ENCODE data around the gene FRMD5. TPM values are rescaled to one million over a fixed set of nuclear protein-coding genes. Genes with fewer than 3 reads are reported as not detected.
"Not testable (repeated sequence)": the region's sequence is repeated elsewhere in the genome, so short reads cannot be mapped to it uniquely, and the experiment has no call there.

Gene FRMD5
- total RNA-seq, 1 experiment from 2014 or later, result 3.9 TPM

GRCh38 chr15:43829951-43830540, 365.0 kb downstream of the FRMD5 start:
- H3K79me1 ChIP-seq (ENCODE audit: insufficient read depth, low read depth, low read length, poor library complexity, severe bottlenecking); H4K8ac ChIP-seq (replicated peaks; ENCODE audit: insufficient read length, low read depth, low read length); H3K23ac ChIP-seq (ENCODE audit: insufficient read length, low read depth, low read length); H3K9me3 ChIP-seq (ENCODE audit: control insufficient read depth, low read depth, low read length); H3K4me3 Mint-ChIP-seq; H3K27ac Mint-ChIP-seq; H3K27me3 ChIP-seq (ENCODE audit: insufficient read depth, low read length); H3K9ac ChIP-seq (ENCODE audit: extremely low read depth, insufficient read length, low read length); H4K5ac ChIP-seq (ENCODE audit: insufficient read length, low read depth, low read length); H3K27ac ChIP-seq (ENCODE audit: insufficient read length, low read depth, low read length); H3K27me3 Mint-ChIP-seq (ENCODE audit: low read depth); H3T11ph ChIP-seq (ENCODE audit: low read length); H3K23me2 ChIP-seq (ENCODE audit: insufficient read length, low read depth, low read length, poor library complexity, severe bottlenecking); H3K56ac ChIP-seq (ENCODE audit: insufficient read length, low read depth, low read length); H4K20me1 ChIP-seq (ENCODE audit: control insufficient read depth, insufficient read depth, insufficient read length); H3K14ac ChIP-seq (ENCODE audit: insufficient read depth, low read length); DNase-seq; H2AK5ac ChIP-seq (ENCODE audit: insufficient read length, low read length); H2BK120ac ChIP-seq (ENCODE audit: low read depth, low read length, poor library complexity, severe bottlenecking); H4K91ac ChIP-seq (ENCODE audit: insufficient read length, low read depth, low read length); H2BK5ac ChIP-seq (ENCODE audit: insufficient read length, low read length); H3K4me1 ChIP-seq (ENCODE audit: insufficient read depth, low read length); H3K4me2 ChIP-seq (ENCODE audit: insufficient read depth, insufficient read length, low read length); H2BK15ac ChIP-seq (ENCODE audit: low read depth, low read length); H3K18ac ChIP-seq (ENCODE audit: insufficient read length, low read depth, low read length); H2BK12ac ChIP-seq (ENCODE audit: insufficient read length, low read depth, low read length); H3K79me2 ChIP-seq (ENCODE audit: insufficient read depth, low read length); H2BK20ac ChIP-seq (ENCODE audit: low read depth, low read length, poor library complexity, severe bottlenecking); H3K4ac ChIP-seq (ENCODE audit: low read depth, low read length); H2AFZ ChIP-seq (ENCODE audit: low read length): not testable (repeated sequence)
- Mint-ChIP-seq H3K36me3 (ENCODE audit: insufficient read depth in 1 of 3, low read depth in 3 of 3) (peaks cover 10 to 40% (median 34%) of the 10 kb centered on the region in 3 experiments), H3K4me1 (peaks cover 10 to 14% of the 10 kb centered on the region in 2 experiments), H3K9me3 (peaks cover 6 to 14% of the 10 kb centered on the region in 2 experiments)
- WGBS (ENCODE audit: extremely low coverage, insufficient read length, low lambda C conversion rate), result no CpG with 5 or more reads among the region's 9 CpGs
